Stimulated activated CD4-positive, alpha-beta T cell treated with anti-CD3 and anti-CD28 coated beads, TNF-alpha, amount 100 ng/mL, for 48 hours (primary cell): ENCODE results near the gene PLEKHA5.
"Not testable (repeated sequence)": the region's sequence is repeated elsewhere in the genome, so short reads cannot be mapped to it uniquely, and the experiment has no call there.

Experiments used
- DNase-seq, 3 donors: peaks; one replicate each; pipeline ENCODE4 v3.0.0-alpha.2; 2020; ENCODE audit warnings: low read depth in 3 of 3

Gene PLEKHA5

GRCh38 chr12:19400649-19401285 is 271.2 kb downstream of the PLEKHA5 start:
- DNase-seq: not testable (repeated sequence)

GRCh38 chr12:19402211-19402610 is 272.7 kb downstream of the PLEKHA5 start:
- DNase-seq: no peak

GRCh38 chr12:19402743-19403431 is 273.4 kb downstream of the PLEKHA5 start:
- DNase-seq: no peak

GRCh38 chr12:19404242-19404880 is 274.8 kb downstream of the PLEKHA5 start:
- no peak for DNase-seq

- no peak for DNase-seq
Measured at GRCh38 chr12:19409376-19409775, 279.8 kb downstream of the PLEKHA5 start.

- DNase-seq: no peak
Measured at GRCh38 chr12:19410211-19410610, 280.7 kb downstream of the PLEKHA5 start.

- no peak for DNase-seq
Measured at GRCh38 chr12:19410629-19411185, 281.2 kb downstream of the PLEKHA5 start.

GRCh38 chr12:19411234-19412204 is 282.0 kb downstream of the PLEKHA5 start:
- DNase-seq: no peak

- no peak for DNase-seq
Measured at GRCh38 chr12:19412844-19413243, 283.3 kb downstream of the PLEKHA5 start.

- not testable (repeated sequence) for DNase-seq
Measured at GRCh38 chr12:19413582-19413981, 284.0 kb downstream of the PLEKHA5 start.

GRCh38 chr12:19415563-19415962 is 286.0 kb downstream of the PLEKHA5 start:
- DNase-seq: no peak

GRCh38 chr12:19419086-19419485 is 289.6 kb downstream of the PLEKHA5 start:
- no peak for DNase-seq

- no peak for DNase-seq
Measured at GRCh38 chr12:19421503-19422282, 292.2 kb downstream of the PLEKHA5 start.

GRCh38 chr12:19423166-19423930 is 293.8 kb downstream of the PLEKHA5 start:
- DNase-seq: no peak
